Stimulated activated CD4-positive, alpha-beta T cell treated with anti-CD3 and anti-CD28 coated beads, TNF-alpha, amount 100 ng/mL, for 1 hour (primary cell): ENCODE results near the gene PLOD3.
A peak's percentile ranks its signal among the peaks of the same experiment; 100 is the strongest.

Experiments
- DNase-seq, 3 donors: peaks; one replicate each; pipeline ENCODE4 v3.0.0-alpha.2; 2020; ENCODE audit warnings: low read depth in 3 of 3, low spot score in 1 of 3

Gene PLOD3

GRCh38 chr7:101186194-101186593, 31.2 kb downstream of the PLOD3 start:
- no peak for DNase-seq

DNA sequence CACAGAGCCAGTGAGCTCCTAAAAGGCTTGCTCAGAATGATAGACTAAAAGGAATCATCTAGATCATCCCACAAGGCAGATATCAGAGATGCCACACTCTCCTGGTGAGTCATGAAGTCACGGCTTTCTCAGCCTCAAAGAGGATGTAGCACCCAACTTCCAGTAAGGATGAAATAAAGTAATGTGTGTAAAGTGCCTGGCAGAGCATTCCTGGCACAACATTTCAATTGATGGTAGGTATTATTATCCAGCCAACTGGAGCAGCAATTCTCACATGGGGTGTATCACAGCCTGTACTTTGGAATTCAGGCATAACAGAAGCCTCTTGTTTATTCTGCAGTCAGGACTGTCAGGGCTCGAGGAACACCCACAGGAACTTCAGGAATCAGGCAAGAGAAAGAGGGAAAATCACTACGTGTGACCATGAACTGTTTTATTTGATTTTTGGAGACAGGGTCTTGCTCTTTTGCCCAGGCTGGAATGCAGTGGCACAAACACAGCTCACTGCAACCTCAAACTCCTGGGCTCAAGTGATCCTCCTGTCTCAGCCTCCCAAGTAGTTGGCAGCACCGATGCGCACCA, 32.0 kb downstream of the PLOD3 start:
- no peak for DNase-seq

DNA sequence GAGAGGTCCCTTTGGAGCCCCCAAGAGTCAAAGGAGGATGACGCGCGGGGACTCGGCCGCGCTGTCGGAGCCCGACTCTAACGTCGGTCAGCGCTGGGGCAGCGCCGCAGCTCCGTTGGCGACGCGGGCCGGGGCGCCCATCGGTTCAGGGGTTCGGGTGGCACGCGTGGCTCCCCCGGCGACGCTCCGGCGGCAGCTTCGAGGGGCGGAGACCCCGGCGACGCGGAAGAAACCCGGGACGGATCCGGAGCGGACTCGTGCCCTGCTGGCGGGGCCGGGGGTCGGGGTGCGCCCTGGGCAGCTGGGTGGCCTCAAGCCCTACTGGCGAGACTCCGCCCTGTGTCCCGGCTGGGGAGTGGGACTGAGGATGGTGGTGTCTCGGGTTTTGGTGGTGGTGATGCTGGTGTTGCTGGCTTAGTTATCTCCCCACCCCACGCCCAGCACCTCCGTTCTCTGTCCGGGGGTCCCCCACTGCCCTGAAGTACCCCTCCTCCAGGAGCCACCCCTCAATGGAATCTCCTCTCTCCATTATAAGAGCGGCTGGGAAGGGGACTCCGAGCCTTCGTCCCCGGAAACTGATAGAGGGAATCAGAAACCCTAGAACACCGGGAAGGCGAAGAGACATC, 37.1 kb downstream of the PLOD3 start, which contains the start of gene NAT16:
TSS of gene NAT16 (minus strand) at position 164 of the 626 bp plus-strand sequence. CDS start 5,486 bp downstream, outside the sequence.
- no peak for DNase-seq

- no peak for DNase-seq
Observed at GRCh38 chr7:101179713-101180112, 37.7 kb downstream of the PLOD3 start.

GRCh38 chr7:101179117-101179516, 38.3 kb downstream of the PLOD3 start:
- DNase-seq = no peak

GRCh38 chr7:101177644-101178043, 39.7 kb downstream of the PLOD3 start:
- DNase-seq = no peak

DNA sequence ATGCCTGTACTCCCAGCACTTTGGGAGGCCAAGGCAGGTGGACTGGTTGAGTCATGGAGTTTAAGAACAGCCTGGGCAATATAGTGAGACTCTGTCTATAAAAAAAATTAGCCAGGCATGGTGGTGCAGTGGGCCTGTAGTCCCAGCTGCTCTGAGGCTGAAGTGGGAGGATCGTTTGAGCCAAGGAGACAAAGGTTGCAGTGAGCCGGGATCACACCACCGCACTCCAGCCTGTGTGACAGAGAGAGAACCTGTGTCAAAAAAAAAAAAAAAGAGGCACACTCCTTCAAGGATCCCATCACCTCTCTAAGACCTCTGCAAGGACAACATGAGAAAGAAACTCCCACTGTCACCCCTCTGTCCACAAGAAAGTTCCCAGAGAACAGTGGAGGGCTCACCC, 41.7 kb downstream of the PLOD3 start:
- DNase-seq = no peak

- DNase-seq = no peak
Observed at GRCh38 chr7:101174322-101174854, 43.0 kb downstream of the PLOD3 start.

DNA sequence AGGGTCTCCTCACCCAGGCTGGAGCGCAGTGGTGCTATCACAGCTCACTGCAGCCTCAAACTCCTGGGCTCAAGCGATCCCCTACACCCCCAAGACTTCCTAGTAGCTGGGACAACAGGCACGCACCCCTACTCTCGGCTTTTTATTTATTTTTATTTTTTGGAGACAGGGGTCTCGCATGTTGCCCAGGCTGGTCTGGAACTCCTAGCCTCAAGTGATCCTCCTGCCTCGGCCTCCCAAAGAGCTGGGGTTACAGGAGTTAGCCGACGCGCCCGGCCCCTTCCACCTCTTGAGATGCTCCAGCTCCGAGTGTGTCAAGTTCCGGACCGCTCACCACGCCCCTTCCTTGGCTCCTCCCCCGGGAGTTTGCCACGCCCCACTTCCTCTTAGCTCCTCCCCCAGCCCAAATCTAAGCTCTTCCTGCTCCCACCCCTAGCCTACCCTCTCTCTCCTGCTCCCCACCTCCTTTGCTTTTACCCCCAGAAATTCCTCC, 43.6 kb downstream of the PLOD3 start:
- peak in 2 of 3 donors; percentile 31 to 58 for DNase-seq

GRCh38 chr7:101172854-101173751, 44.3 kb downstream of the PLOD3 start:
- DNase-seq = no peak

DNA sequence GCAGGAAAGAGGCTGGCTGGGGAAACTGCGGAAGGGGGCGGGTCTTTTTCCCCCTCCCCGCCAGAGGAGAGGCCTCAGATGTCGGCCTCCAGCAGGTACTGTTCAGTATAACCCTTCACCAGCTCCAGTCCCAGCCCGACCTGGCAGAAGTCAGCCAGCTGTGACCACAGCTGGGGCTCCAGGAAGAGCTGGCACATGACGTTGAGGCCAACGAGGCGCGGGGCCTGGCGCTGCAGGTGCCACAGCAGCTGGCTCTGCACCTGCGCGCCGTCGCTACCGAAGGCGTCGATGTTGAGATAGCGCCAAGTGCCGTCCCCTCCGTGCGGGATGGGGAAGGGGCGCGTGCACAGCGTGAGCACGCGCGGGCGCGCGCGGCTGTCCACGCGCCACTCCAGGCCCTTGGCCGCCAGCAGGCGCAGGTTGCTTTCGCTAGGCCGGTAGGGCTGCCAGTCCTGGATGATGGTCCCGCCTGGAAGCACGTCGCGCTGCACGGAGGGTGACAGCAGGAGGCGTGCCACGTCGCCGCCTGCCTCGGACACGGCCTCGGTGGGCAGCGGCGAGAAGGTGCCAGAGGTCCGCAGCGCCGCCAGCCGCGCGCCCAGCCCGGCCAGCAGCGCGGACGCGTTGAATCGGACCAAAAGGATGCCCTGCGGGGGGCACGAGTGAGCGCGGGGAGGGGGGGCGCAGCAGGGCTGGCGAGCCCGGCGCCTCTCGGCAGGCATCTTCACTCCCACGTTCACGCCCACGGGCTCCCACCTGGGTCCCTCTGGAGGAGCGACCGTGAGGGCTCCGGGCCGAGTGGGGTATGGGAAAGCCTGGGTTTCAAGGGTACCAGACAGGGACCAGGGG, 45.2 kb downstream of the PLOD3 start:
- no peak for DNase-seq

- DNase-seq = no peak
Observed at GRCh38 chr7:101171442-101171837, 45.9 kb downstream of the PLOD3 start.

DNA sequence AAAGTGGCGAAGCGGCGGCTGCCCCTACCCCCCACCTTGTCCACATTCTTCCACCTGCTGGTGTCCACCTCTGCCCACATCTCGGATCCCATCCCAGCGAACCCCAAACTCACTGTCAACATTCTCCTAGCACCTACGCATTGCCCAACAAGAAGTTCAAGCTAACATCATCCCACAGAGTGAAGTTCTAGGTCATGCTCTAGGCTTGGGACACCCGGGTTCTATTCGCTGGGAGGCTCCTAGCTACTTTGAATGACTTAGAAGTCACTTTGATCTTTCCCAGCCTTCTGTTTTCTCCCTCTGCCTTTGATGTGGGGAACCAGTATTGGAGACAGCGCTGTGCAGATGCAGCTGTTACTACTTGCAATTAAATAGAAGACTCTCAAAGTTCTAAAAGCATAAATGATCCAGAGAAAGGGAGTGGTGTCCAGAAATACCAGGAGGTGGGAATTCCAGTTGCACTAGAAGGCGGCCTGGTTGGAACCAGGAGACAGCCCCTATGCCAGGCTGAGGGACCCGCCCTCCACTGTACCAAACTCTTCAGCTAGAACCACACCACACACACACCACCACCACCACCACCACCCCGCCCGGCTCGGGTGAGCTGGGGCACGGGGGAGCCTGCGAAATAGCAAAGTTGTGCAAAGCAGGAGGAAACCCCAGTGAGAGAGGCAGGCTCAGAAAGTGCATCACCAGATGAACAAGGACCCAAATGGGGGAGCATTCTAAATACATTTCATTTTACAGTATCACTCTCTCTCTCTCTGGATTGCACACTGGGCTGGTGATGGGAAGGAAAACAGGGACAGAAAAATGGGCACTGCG, 46.6 kb downstream of the PLOD3 start:
- no peak for DNase-seq

DNA sequence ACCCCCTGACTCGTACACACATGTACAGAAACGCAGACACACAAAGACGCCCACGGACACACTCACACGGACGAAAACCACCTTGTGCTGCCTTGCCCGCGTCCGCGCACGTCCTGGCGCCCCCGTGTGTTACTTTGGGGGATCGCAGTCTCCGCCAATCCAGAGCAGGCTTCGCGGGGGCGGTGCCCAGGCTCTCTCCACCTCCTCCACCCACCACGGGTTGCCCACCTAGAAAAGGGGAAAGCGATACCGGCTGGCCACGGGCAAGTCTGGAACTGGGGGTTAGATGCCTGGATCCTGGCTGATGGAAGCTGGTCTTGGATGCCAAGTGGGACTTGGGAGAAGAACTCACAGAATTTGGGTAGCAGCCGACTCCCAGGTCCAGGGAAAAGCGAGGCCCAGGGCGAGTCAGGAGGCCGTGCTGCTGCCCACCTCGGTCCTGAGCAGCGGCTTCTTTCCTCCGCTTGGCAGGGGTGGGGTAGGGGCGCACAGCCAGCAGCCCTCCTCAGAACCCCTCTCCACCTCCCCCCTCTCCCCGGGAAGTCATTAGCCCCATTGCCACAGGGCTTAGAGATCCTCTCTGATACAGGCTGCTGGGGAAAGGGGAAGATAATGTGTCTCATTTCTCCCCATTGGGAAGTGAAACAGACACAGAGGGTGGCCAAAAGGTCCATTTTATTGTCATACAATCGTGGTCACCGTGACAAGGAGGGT, 47.4 kb downstream of the PLOD3 start:
- peak; percentile 31 to 81 (median 63) for DNase-seq

DNA sequence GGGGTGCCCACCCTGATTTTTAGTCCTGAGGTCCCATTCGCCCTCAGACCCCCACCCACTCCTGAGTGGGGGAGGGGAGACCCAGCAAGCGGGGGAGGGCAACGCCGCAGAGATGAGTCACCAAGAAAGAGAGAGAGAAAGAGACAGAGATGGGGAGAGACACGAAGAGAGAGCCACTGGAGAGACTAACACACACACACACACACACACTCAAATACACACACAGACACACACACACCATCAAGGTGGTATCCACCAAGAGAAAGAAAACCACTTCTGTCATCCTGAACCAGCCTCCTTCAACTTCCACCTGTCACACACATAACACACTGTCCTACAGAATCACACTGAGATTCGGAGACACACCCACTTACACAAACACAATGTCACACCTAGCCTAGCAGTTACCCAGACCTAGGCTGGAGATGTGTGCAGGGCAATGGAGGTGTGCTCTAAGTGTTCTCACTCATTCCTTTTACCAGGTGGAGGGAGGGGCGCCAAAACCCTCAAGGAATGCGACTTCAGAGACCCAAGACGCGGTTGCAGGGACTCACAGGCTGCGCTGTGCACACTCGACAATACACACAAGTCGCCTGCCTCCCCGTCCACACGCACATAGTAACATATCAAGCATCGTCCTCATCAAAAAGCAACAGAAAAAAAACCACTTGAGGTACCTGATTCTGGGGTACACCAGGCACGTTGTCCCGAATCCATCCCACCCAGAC, 48.1 kb downstream of the PLOD3 start:
- no peak for DNase-seq

- DNase-seq = no peak
Observed at GRCh38 chr7:101168412-101169049, 48.9 kb downstream of the PLOD3 start.

DNA sequence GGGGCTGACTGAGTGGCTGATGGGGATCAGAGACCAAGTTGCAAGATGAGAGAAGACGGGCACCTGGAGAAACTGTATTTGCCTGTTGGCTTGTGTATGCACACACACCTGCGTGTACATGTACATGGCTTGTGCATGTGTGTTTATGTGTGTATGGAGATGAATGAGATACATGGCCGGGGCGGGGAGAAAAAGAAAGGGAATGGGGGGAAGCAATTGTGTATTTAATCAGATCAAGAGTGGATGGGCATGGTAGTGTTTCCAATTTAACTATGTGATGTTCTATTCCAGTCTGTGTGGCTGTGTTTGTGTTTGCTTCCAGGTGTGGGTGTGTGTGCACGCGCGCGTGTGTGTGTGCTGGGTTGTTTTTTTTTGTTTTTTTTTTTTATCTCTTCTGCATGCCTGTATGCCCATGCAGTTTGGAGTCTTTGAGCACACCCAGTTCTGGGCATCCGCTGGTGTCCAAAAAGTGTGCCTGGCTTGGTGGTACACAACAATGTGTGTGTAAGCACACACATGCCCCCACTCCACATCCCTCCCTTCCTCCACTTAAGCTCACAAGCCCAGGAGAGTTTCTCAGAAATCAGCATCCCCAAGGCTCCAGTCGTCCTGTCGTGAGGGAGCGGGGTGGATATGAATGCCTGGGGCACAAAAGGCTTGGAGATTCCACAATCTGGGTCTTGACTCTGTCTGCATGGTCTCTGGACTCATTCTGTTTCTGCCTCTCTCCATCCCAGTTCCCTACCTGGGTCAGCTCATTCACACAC, 49.6 kb downstream of the PLOD3 start:
- DNase-seq = no peak
